GM23338 (cell line): ENCODE measurements around the gene CAVIN2. TPM values are rescaled to one million over a fixed set of nuclear protein-coding genes. Genes with fewer than 3 reads are reported as not detected.

Experiments used
- ATAC-seq: fragments of 200-7000 bp; cut with Tn5 transposase; 3 replicates; pipeline ENCODE4 v1.9.1; 2020
- DNase-seq: peaks from one replicate; pipeline ENCODE4 v3.0.0-alpha.2; 2015; ENCODE audit warnings: low spot score
- H2AFZ ChIP-seq: fragments of 200-600 bp; sonication (generic); 2 replicates; pipeline ENCODE4 v1.8.0; 2016; ENCODE audit warnings: antibody characterized with exemption, mild to moderate bottlenecking, moderate library complexity
- H3F3A ChIP-seq: fragments of 200-600 bp; sonication (generic); replicated peaks from 2 replicates; pipeline ENCODE4 v1.8.0; 2017; ENCODE audit warnings: antibody characterized with exemption, mixed run types, low read depth
- H3K27ac ChIP-seq: fragments of 200-600 bp; sonication (generic); 2 replicates; pipeline ENCODE4 v1.6.1; 2016; ENCODE audit warnings: low read depth
- H3K27me3 ChIP-seq: fragments of 200-600 bp; sonication (generic); 2 replicates; pipeline ENCODE4 v1.8.0; 2016; ENCODE audit warnings: mild to moderate bottlenecking, mixed run types, moderate library complexity; ENCODE audit not compliant: insufficient read depth
- H3K36me3 ChIP-seq: fragments of 200-600 bp; sonication (generic); 2 replicates; pipeline ENCODE4 v1.8.0; 2016; ENCODE audit warnings: mild to moderate bottlenecking; ENCODE audit not compliant: insufficient read depth
- H3K4me1 ChIP-seq: fragments of 200-600 bp; sonication (generic); 2 replicates; pipeline ENCODE4 v1.8.0; 2016; ENCODE audit warnings: mild to moderate bottlenecking, moderate library complexity; ENCODE audit not compliant: insufficient read depth
- H3K4me2 ChIP-seq: fragments of 200-600 bp; sonication (generic); 2 replicates; pipeline ENCODE4 v1.7.1; 2017; ENCODE audit warnings: mixed run types
- H3K4me3 ChIP-seq: fragments of 200-600 bp; sonication (generic); 2 replicates; pipeline ENCODE4 v1.6.1; 2016; ENCODE audit warnings: mixed run types
- H3K79me2 ChIP-seq: fragments of 200-600 bp; sonication (generic); replicated peaks from 2 replicates; pipeline ENCODE4 v1.8.0; 2017; ENCODE audit warnings: mild to moderate bottlenecking; ENCODE audit not compliant: insufficient read depth
- H3K9me2 ChIP-seq: fragments of 200-600 bp; sonication (generic); 2 replicates; pipeline ENCODE4 v1.8.0; 2017; ENCODE audit not compliant: insufficient read depth
- H4K20me1 ChIP-seq: fragments of 200-600 bp; sonication (generic); replicated peaks from 2 replicates; pipeline ENCODE4 v1.8.0; 2017; ENCODE audit warnings: mild to moderate bottlenecking; ENCODE audit not compliant: insufficient read depth
- H3K27ac Mint-ChIP-seq: 2 replicates; pipeline ENCODE4 v1.8.0; 2020; ENCODE audit warnings: inconsistent platforms, mild to moderate bottlenecking, moderate library complexity, mixed read lengths
- H3K27me3 Mint-ChIP-seq: 3 replicates; pipeline ENCODE4 v1.8.0; 2022; ENCODE audit warnings: low read depth, mild to moderate bottlenecking, moderate library complexity, mixed read lengths, inconsistent platforms; ENCODE audit not compliant: insufficient read depth, poor library complexity
- H3K36me3 Mint-ChIP-seq: 3 replicates; pipeline ENCODE4 v1.8.0; 2021; ENCODE audit warnings: low read depth, mild to moderate bottlenecking, inconsistent platforms, moderate library complexity, mixed read lengths
- H3K4me1 Mint-ChIP-seq: 3 replicates; pipeline ENCODE4 v1.8.0; 2020; ENCODE audit warnings: mild to moderate bottlenecking, inconsistent platforms, mixed read lengths
- H3K4me3 Mint-ChIP-seq: 3 replicates; pipeline ENCODE4 v1.8.0; 2021; ENCODE audit warnings: moderate library complexity, mild to moderate bottlenecking, inconsistent platforms, mixed read lengths
- H3K9me3 Mint-ChIP-seq: 3 replicates; pipeline ENCODE4 v1.8.0; 2020; ENCODE audit warnings: moderate library complexity, mild to moderate bottlenecking, inconsistent platforms, mixed read lengths
- CREB1 ChIP-seq: fragments of 250-450 bp; sonication (Bioruptor Pico); IDR thresholded peaks from 2 replicates; pipeline ENCODE4 v1.5.0; 2020; ENCODE audit warnings: low read depth, mild to moderate bottlenecking, moderate library complexity
- EZH2 ChIP-seq: fragments of 200-600 bp; sonication (generic); IDR thresholded peaks from one replicate; pipeline ENCODE4 v1.8.0; 2017; ENCODE audit warnings: antibody characterized with exemption, mild to moderate bottlenecking, low read depth; ENCODE audit not compliant: unreplicated experiment
- EZH2phosphoT487 ChIP-seq: fragments of 200-600 bp; sonication (generic); IDR thresholded peaks from one replicate; pipeline ENCODE4 v1.8.1; 2018; ENCODE audit warnings: antibody characterized with exemption; ENCODE audit not compliant: unreplicated experiment
- NANOG ChIP-seq: IDR thresholded peaks from 2 replicates; pipeline ENCODE4 v1.6.1; 2016; ENCODE audit warnings: antibody characterized with exemption, borderline replicate concordance
- POLR2AphosphoS5 ChIP-seq: IDR thresholded peaks from 2 replicates; pipeline ENCODE4 v1.6.1; 2016; ENCODE audit warnings: antibody characterized with exemption, low read depth
- REST ChIP-seq: IDR thresholded peaks from one replicate; pipeline ENCODE4 v1.6.1; 2018; ENCODE audit warnings: antibody characterized with exemption; ENCODE audit not compliant: unreplicated experiment
- ZNF331 ChIP-seq: fragments of 250-450 bp; sonication (Bioruptor Pico); IDR thresholded peaks from 2 replicates; pipeline ENCODE4 v1.5.0; 2020; ENCODE audit warnings: low read depth, mild to moderate bottlenecking, moderate library complexity
- polyA plus RNA-seq: library from polyadenylated mRNA; unstranded; fragments of >200 nt; fragmentation: Nextera tagmentation; extraction: Ambion mirVana; gene quantifications from 2 replicates; pipeline ENCODE4 v1.2.1, GENCODE V29; 2016
- total RNA-seq: library from RNA; depleted of rRNA; stranded (reverse); fragments of >200 nt; shearing (Covaris generic); gene quantifications from 2 replicates; pipeline ENCODE4 v1.2.3, GENCODE V29; 2014
- TF ChIP-seq, protein P1 (sequence below), 2 experiments: fragments of 200-600 bp in 1 of 2; sonication (generic) in 1 of 2; conservative IDR thresholded peaks; 2 replicates each; pipeline versions ENCODE4 v1.5.1 to v1.6.1; 2016 to 2017; ENCODE audit warnings: antibody characterized with exemption in 2 of 2, low read depth in 2 of 2, mild to moderate bottlenecking in 2 of 2, moderate library complexity in 1 of 2

The CAVIN2 gene
- total and polyA plus RNA-seq, 2 experiments from 2014 or later, result 0.07 to 0.15 TPM

DNA sequence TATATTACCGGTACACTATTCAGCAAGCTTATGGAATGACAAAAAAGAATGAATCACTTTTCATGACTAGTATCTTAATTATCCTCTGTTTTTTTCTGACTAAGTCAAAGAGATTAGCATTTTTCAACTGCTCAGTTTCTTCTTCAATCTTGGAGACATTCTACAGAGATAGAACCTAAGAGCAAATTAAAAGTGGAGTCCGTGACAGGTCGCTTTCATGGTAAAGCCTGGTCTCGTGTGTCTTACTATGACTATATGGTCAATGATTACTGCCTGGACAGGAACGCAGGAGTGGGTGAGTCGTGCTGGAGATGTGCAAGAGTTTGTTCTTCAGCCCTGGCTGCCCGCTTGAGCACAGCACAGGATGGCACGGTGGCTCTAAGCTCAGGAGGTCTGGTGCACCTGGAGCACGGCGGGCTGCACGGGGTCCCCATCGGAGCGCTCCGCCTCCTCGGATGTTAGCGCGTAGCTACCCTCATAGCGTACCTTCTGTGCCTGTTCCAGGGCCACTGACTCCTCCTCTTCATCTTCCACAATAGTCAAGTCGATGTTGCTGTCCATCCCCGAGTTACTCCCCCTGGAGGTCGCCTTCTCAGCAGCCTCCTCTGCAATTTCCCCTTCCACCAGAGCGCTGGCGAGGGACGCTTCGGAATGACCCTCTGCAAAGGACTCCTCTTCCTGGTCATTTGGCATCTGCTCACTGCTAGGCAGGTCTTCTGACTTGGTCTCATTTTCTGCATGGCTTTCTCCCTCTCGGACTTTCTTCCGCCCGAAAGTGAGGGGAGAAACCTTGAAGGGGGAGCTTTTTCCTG, 11.1 kb downstream of the CAVIN2 start:
- Mint-ChIP-seq H3K4me3 (no peak overlapping the region), H3K27me3 (peaks cover 2% of the 10 kb centered on the region), H3K4me1 (peaks cover 28% of the 10 kb centered on the region), H3K36me3 (no peaks in the 10 kb centered on the region; the same call in 2 of the 3 replicates), H3K9me3 (no peaks in the 10 kb centered on the region; the same call in 2 of the 3 replicates), H3K27ac (peak overlapping the region; percentile 9; the same call in 1 of the 2 replicates)
- no peak overlapping the region for H3K4me2 ChIP-seq
- no peak overlapping the region for H3K27ac ChIP-seq
- H3K36me3 ChIP-seq, result no peaks in the 10 kb centered on the region
- no peaks in the 10 kb centered on the region for H4K20me1 ChIP-seq
- TF ChIP-seq EZH2phosphoT487, result no peak
- TF ChIP-seq, protein P1, sequence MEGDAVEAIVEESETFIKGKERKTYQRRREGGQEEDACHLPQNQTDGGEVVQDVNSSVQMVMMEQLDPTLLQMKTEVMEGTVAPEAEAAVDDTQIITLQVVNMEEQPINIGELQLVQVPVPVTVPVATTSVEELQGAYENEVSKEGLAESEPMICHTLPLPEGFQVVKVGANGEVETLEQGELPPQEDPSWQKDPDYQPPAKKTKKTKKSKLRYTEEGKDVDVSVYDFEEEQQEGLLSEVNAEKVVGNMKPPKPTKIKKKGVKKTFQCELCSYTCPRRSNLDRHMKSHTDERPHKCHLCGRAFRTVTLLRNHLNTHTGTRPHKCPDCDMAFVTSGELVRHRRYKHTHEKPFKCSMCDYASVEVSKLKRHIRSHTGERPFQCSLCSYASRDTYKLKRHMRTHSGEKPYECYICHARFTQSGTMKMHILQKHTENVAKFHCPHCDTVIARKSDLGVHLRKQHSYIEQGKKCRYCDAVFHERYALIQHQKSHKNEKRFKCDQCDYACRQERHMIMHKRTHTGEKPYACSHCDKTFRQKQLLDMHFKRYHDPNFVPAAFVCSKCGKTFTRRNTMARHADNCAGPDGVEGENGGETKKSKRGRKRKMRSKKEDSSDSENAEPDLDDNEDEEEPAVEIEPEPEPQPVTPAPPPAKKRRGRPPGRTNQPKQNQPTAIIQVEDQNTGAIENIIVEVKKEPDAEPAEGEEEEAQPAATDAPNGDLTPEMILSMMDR (conservative IDR thresholded peaks at IDR 0.05; ENCODE audit: low read depth in 2 of 2), result peak; percentile 51 to 63
- TF ChIP-seq EZH2, result no peak
- TF ChIP-seq POLR2AphosphoS5, result no peak
- ATAC-seq (peak; percentile 67), DNase-seq (peak; percentile 63)
- H3K4me1 ChIP-seq, result peaks cover 9% of the 10 kb centered on the region; the same call in 1 of the 2 replicates
- H3K9me2 ChIP-seq, result no peaks in the 10 kb centered on the region
- H3K27me3 ChIP-seq, result no peaks in the 10 kb centered on the region
- peak overlapping the region; percentile 75; the same call in 1 of the 2 replicates for H2AFZ ChIP-seq
- H3K79me2 ChIP-seq, result no peaks in the 10 kb centered on the region
- no peak overlapping the region for H3K4me3 ChIP-seq
- no peaks in the 10 kb centered on the region for H3F3A ChIP-seq

DNA sequence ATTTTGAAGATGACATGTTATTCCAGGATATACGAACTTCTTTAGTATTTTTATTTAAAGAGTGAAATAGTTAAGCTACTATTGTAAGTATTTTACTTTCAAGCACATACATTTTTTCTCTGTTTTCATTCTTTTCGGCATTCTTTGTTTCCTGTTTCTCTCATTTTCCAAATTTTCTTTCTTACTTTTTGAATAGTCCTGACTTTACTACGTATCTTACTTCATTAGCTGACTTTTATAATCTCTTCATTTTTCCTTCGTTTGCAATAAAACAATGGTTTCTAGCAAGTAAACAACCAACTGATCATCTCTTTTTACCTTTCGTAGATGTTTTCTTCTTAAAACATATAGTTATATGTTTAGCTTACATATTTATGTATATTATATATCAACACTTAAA, 11.8 kb downstream of the CAVIN2 start:
- Histone ChIP-seq H3K27ac (no peak overlapping the region), H3K4me1 (peaks cover 12% of the 10 kb centered on the region), H3K79me2 (no peaks in the 10 kb centered on the region), H3F3A (no peaks in the 10 kb centered on the region), H2AFZ (no peak overlapping the region), H3K9me2 (no peaks in the 10 kb centered on the region), H3K27me3 (no peaks in the 10 kb centered on the region), H3K4me2 (no peak overlapping the region), H3K36me3 (no peaks in the 10 kb centered on the region), H4K20me1 (no peaks in the 10 kb centered on the region), H3K4me3 (no peak overlapping the region)
- Mint-ChIP-seq H3K4me1 (peaks cover 33% of the 10 kb centered on the region), H3K36me3 (no peaks in the 10 kb centered on the region; the same call in 2 of the 3 replicates), H3K27ac (no peak overlapping the region), H3K27me3 (peaks cover 2% of the 10 kb centered on the region), H3K9me3 (no peaks in the 10 kb centered on the region; the same call in 2 of the 3 replicates), H3K4me3 (no peak overlapping the region)
- DNase-seq (no peak), ATAC-seq (no peak)
- no peak for TF ChIP-seq EZH2phosphoT487
- TF ChIP-seq CREB1 (CRISPR knock-in tag), result no peak
- TF ChIP-seq NANOG, result no peak
- TF ChIP-seq REST, result no peak
- no peak for TF ChIP-seq EZH2
- TF ChIP-seq ZNF331 (CRISPR knock-in tag), result no peak
